NB4 (cell line): ENCODE results near the gene ARIH2.

ENCODE experiments used
- DNase-seq: peaks from one replicate; pipeline ENCODE4 v3.0.0; 2010; ENCODE audit warnings: low read depth
- H3K4me3 ChIP-seq: one replicate; pipeline ENCODE4 v1.5.1; 2011; ENCODE audit warnings: mild to moderate bottlenecking, low read depth, low read length, moderate library complexity
- CTCF ChIP-seq: IDR thresholded peaks from one replicate; pipeline ENCODE4 v1.5.1; 2012; ENCODE audit warnings: low read depth, low read length
- MYC ChIP-seq: IDR thresholded peaks from 2 replicates; pipeline ENCODE4 v1.6.1; 2011; ENCODE audit warnings: low read depth, low read length
- POLR2A ChIP-seq: IDR thresholded peaks from 2 replicates; pipeline ENCODE4 v1.6.1; 2011; ENCODE audit warnings: mild to moderate bottlenecking; ENCODE audit not compliant: insufficient read length; ENCODE audit errors: extremely low read depth
- TF ChIP-seq, protein P1 (sequence below): IDR thresholded peaks from 2 replicates; pipeline ENCODE4 v1.6.1; 2011; ENCODE audit warnings: low read depth, low read length

Gene ARIH2

DNA sequence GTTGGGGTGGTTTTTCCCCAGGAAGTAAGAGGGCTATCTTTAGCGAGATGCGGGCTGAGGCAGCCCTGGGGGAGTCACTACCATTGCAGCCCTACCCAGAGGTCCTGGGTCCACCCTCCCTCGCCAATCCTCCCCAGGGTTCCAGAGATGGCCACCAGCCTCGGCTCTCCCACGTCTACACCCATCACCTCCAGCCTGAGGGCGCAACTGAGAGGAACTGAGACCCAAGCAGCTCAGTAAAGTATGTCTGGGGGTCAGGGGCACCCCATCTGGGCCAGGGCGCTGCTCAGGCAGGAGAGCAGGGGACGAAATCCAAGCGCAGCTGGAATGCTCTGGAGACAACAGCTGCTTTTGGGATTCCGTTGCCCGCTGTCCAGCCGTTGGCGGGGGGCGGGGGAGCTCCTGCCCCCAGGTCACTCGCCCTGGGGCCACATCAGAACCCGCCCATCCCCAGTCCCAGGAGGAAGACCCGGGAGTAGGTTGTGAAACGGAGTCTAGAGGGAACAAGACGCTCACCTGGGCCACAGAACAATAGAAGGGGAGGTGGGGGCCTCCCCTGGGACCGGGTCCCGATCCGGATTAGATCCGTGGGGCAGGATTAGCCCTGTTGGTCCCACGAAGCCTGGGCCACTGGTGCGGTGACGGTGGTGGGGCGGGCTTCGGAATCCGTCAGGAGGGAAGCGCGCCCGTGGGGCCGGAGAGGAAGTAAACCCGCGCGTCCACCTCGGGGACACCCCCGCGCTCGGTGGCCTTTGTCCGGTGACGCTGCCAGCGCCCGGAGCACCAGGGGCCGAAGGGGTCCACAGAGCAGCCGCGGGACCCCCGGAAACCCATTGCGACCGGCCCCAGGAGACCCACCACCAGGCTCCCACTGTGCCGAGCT lies 101.9 kb downstream of the ARIH2 start:
- H3K4me3 ChIP-seq: peak overlapping the region; percentile 97
- DNase-seq: peak; percentile 90
- TF ChIP-seq, protein P1, sequence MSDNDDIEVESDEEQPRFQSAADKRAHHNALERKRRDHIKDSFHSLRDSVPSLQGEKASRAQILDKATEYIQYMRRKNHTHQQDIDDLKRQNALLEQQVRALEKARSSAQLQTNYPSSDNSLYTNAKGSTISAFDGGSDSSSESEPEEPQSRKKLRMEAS: no peak
- no peak for TF ChIP-seq POLR2A
- no peak for TF ChIP-seq CTCF

GRCh38 chr3:49021213-49021812 lies 102.7 kb downstream of the ARIH2 start:
- TF ChIP-seq MYC (peak; percentile 60), POLR2A (peak; percentile 99), CTCF (no peak)
- TF ChIP-seq, protein P1: peak; percentile 27; the same call in 1 of the 2 replicates
- peak overlapping the region; percentile 97 for H3K4me3 ChIP-seq
- DNase-seq: peak; percentile 97

DNA sequence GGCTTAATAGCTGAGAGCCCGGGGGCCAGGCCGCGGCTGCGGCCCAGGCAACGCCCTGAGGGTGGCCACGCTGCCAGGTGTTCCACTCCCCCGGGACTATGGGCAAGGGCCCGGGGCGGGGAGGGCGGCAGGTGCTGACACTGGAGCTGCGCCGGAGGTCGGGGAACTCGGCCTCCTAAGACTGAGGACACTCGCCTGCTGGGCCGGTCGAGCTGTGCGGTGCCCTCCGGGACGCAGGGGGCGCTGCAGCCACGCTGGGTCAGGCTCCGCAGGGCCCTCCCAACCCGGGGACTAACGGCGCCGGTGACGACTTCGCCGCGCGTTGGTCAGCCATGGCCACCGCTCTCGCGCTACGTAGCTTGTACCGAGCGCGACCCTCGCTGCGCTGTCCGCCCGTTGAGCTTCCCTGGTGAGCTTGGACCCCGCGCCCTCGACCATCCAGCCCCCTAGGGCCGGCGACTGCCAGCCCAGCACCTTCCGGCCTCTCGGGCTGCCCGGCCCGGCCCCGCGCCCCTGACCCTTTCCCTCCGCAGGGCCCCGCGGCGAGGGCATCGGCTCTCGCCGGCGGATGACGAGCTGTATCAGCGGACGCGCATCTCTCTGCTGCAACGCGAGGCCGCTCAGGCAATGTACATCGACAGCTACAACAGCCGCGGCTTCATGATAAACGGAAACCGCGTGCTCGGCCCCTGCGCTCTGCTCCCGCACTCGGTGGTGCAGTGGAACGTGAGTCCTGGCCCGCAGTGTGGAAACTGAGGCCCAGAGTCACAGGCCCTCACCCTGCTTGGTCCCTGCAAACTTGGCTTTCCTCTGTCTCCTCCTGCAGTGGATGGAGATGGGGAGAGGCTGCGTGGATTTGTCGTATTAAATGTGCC lies 103.4 kb downstream of the ARIH2 start, which contains the start of gene NDUFAF3:
TSS of gene NDUFAF3 (plus strand) at position 309 of the 875 bp plus-strand sequence. CDS start at position 333, 24 bp downstream.
- peak within 1 kb of the TSS; percentile 97 for H3K4me3 ChIP-seq
- DNase-seq: peak; percentile 95
- TF ChIP-seq, protein P1: peak; percentile 22; the same call in 1 of the 2 replicates
- TF ChIP-seq POLR2A (peak; percentile 79), CTCF (peak; percentile 76), MYC (peak; percentile 85)

GRCh38 chr3:49022688-49023171 lies 104.1 kb downstream of the ARIH2 start:
- TF ChIP-seq POLR2A (no peak), MYC (no peak), CTCF (no peak)
- TF ChIP-seq, protein P1: no peak
- H3K4me3 ChIP-seq: peak overlapping the region; percentile 97
- peak; percentile 62 for DNase-seq

DNA sequence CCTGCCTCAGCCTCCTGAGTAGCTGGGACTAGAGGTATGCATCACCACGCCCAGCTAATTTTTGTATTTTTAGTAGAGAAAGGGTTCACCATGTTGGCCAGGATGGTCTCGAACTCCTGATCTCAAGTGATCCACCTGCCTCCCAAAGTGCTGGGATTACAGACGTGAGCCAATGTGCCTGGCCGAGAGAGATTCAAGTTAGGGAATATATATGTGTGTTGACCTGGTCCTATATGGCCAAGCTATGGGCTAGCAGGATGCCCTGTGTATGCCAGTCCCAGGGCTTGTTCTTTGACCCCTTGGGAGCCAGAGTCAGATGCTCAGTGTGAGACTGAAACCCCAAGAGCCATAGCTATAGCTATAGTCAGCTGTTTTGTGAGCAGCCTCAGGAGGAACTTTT lies 105.1 kb downstream of the ARIH2 start:
- H3K4me3 ChIP-seq: peak overlapping the region; percentile 97
- no peak for TF ChIP-seq POLR2A
- no peak for TF ChIP-seq CTCF
- no peak for TF ChIP-seq MYC
- TF ChIP-seq, protein P1: no peak
- DNase-seq: no peak
